Mesenchymal stem cell (in vitro differentiated cells and primary cell): ENCODE results near the gene LIMK1.
"Not testable (repeated sequence)": the region's sequence is repeated elsewhere in the genome, so short reads cannot be mapped to it uniquely, and the experiment has no call there.

Experiments used
- DNase-seq: peaks from one replicate; pipeline ENCODE4 v3.0.0-alpha.2; 2013
- H2AFZ ChIP-seq: one replicate; pipeline ENCODE4 v1.6.1; 2013; ENCODE audit warnings: low read depth, mild to moderate bottlenecking, control low read depth, inconsistent platforms, low read length, moderate library complexity
- H2AK5ac ChIP-seq: 2 replicates; pipeline ENCODE4 v1.6.1; 2013; ENCODE audit warnings: low read length, moderate library complexity, mild to moderate bottlenecking, inconsistent platforms; ENCODE audit not compliant: severe bottlenecking
- H2BK120ac ChIP-seq: one replicate; pipeline ENCODE4 v1.6.1; 2013; ENCODE audit warnings: low read depth, mild to moderate bottlenecking, inconsistent platforms, low read length, moderate library complexity
- H2BK12ac ChIP-seq, 2 experiments: one replicate each; pipeline ENCODE4 v1.6.1; 2013; ENCODE audit warnings: inconsistent platforms in 2 of 2, low read length in 2 of 2, mild to moderate bottlenecking in 2 of 2, moderate library complexity in 2 of 2, control low read depth in 1 of 2
- H2BK15ac ChIP-seq: one replicate; pipeline ENCODE4 v1.6.1; 2013; ENCODE audit warnings: mild to moderate bottlenecking, low read depth, inconsistent platforms; ENCODE audit not compliant: poor library complexity, severe bottlenecking
- H2BK5ac ChIP-seq: 2 replicates; pipeline ENCODE4 v1.6.1; 2013; ENCODE audit warnings: low read depth, mild to moderate bottlenecking, low read length, control low read depth, inconsistent platforms; ENCODE audit not compliant: poor library complexity, severe bottlenecking
- H3K14ac ChIP-seq, 2 experiments: one replicate each; pipeline ENCODE4 v1.6.1; 2013; ENCODE audit warnings: inconsistent platforms in 2 of 2, low read length in 2 of 2, control low read depth in 1 of 2, mild to moderate bottlenecking in 1 of 2, moderate library complexity in 1 of 2
- H3K18ac ChIP-seq, 2 experiments: one replicate each; pipeline ENCODE4 v1.6.1; 2013; ENCODE audit warnings: inconsistent platforms in 2 of 2, low read length in 2 of 2, control low read depth in 1 of 2, low read depth in 1 of 2, mild to moderate bottlenecking in 1 of 2
- H3K23ac ChIP-seq, 2 experiments: one replicate each; pipeline ENCODE4 v1.6.1; 2013; ENCODE audit warnings: inconsistent platforms in 2 of 2, low read length in 2 of 2, mild to moderate bottlenecking in 2 of 2, moderate library complexity in 2 of 2, control low read depth in 1 of 2
- H3K27ac ChIP-seq: 2 replicates; pipeline ENCODE4 v1.5.1; 2013; ENCODE audit warnings: mild to moderate bottlenecking, moderate library complexity, low read length, control low read depth, inconsistent platforms; ENCODE audit not compliant: poor library complexity, severe bottlenecking
- H3K27me3 ChIP-seq, 2 experiments: 2 replicates each; pipeline versions ENCODE4 v1.6.1 to v1.7.0; 2013; ENCODE audit warnings: low read length in 2 of 2, mild to moderate bottlenecking in 2 of 2, moderate library complexity in 2 of 2, control low read depth in 1 of 2, inconsistent platforms in 1 of 2; ENCODE audit not compliant: control insufficient read depth in 1 of 2, insufficient read depth in 1 of 2
- H3K36me3 ChIP-seq, 2 experiments: 2 replicates each; pipeline versions ENCODE4 v1.6.1 to v1.7.0; 2013; ENCODE audit warnings: low read length in 2 of 2, control low read depth in 1 of 2, inconsistent platforms in 1 of 2, low read depth in 1 of 2, mild to moderate bottlenecking in 1 of 2; ENCODE audit not compliant: insufficient read depth in 2 of 2, control insufficient read depth in 1 of 2
- H3K4ac ChIP-seq, 2 experiments: one replicate each; pipeline ENCODE4 v1.6.1; 2013; ENCODE audit warnings: inconsistent platforms in 2 of 2, low read length in 2 of 2, mild to moderate bottlenecking in 2 of 2, moderate library complexity in 2 of 2, control low read depth in 1 of 2, low read depth in 1 of 2
- H3K4me1 ChIP-seq: 2 replicates; pipeline ENCODE4 v1.6.1; 2013; ENCODE audit warnings: low read depth, low read length, control low read depth; ENCODE audit not compliant: control insufficient read depth, insufficient read depth
- H3K4me2 ChIP-seq: 2 replicates; pipeline ENCODE4 v1.6.1; 2013; ENCODE audit warnings: low read length, mild to moderate bottlenecking, inconsistent platforms; ENCODE audit not compliant: poor library complexity, severe bottlenecking
- H3K4me3 ChIP-seq, 2 experiments: 2 replicates each; pipeline versions ENCODE4 v1.5.1 to v1.7.0; 2013; ENCODE audit warnings: low read length in 2 of 2, mild to moderate bottlenecking in 2 of 2, control low read depth in 1 of 2, low read depth in 1 of 2; ENCODE audit not compliant: insufficient read depth in 1 of 2
- H3K79me1 ChIP-seq: replicated peaks from 2 replicates; pipeline ENCODE4 v1.6.1; 2013; ENCODE audit warnings: mild to moderate bottlenecking, control low read depth, low read length, inconsistent platforms; ENCODE audit not compliant: poor library complexity, severe bottlenecking
- H3K9ac ChIP-seq: 2 replicates; pipeline ENCODE4 v1.7.0; 2013; ENCODE audit warnings: mild to moderate bottlenecking, low read length, moderate library complexity
- H3K9me3 ChIP-seq: 2 replicates; pipeline ENCODE4 v1.7.0; 2013; ENCODE audit warnings: mild to moderate bottlenecking, low read length; ENCODE audit not compliant: control insufficient read depth
- H4K8ac ChIP-seq: one replicate; pipeline ENCODE4 v1.6.1; 2013; ENCODE audit warnings: inconsistent platforms, mild to moderate bottlenecking, low read length, moderate library complexity
- H4K91ac ChIP-seq: one replicate; pipeline ENCODE4 v1.6.1; 2013; ENCODE audit warnings: mild to moderate bottlenecking, low read length, inconsistent platforms
- WGBS: methylation state at CpG from one replicate; pipeline ENCODE4 v1.1.7; 2013; ENCODE audit warnings: mixed read lengths; 5-methylcytosine and 5-hydroxymethylcytosine counted together

Gene LIMK1

GRCh38 chr7:74121401-74122249 lies 38.0 kb downstream of the LIMK1 start:
- no peak overlapping the region for H2BK120ac ChIP-seq
- peaks cover 2% of the 10 kb centered on the region for H3K9me3 ChIP-seq
- no peak overlapping the region for H3K9ac ChIP-seq
- no peaks in the 10 kb centered on the region for H3K4me1 ChIP-seq
- H4K91ac ChIP-seq: no peak overlapping the region
- 93% methylated on average over 22 of the region's 26 CpGs for WGBS
- no peak overlapping the region for H2AK5ac ChIP-seq
- no peak overlapping the region for H3K4ac ChIP-seq
- H3K4me3 ChIP-seq: no peak overlapping the region
- peaks cover 39 to 47% of the 10 kb centered on the region in 2 experiments for H3K36me3 ChIP-seq
- no peak overlapping the region for H2BK5ac ChIP-seq
- no peak overlapping the region for H3K27ac ChIP-seq
- peaks cover 5% of the 10 kb centered on the region for H3K79me1 ChIP-seq
- H3K23ac ChIP-seq: no peak overlapping the region
- H2BK12ac ChIP-seq: no peak overlapping the region
- H4K8ac ChIP-seq: no peak overlapping the region
- no peak overlapping the region for H3K18ac ChIP-seq
- no peak overlapping the region for H3K4me2 ChIP-seq
- H2AFZ ChIP-seq: no peak overlapping the region
- no peaks in the 10 kb centered on the region for H3K27me3 ChIP-seq
- DNase-seq: no peak
- H2BK15ac ChIP-seq: no peak overlapping the region
- H3K14ac ChIP-seq: no peak overlapping the region

- H2AK5ac ChIP-seq, H3K14ac ChIP-seq, H2AFZ ChIP-seq, H2BK5ac ChIP-seq, H3K9ac ChIP-seq, H3K79me1 ChIP-seq, H2BK120ac ChIP-seq, H3K27me3 ChIP-seq, H3K4me3 ChIP-seq, H3K9me3 ChIP-seq, H3K4me1 ChIP-seq, H4K91ac ChIP-seq, H3K27ac ChIP-seq, H4K8ac ChIP-seq, H2BK15ac ChIP-seq, H3K23ac ChIP-seq, DNase-seq, H3K4me2 ChIP-seq, H3K18ac ChIP-seq, H2BK12ac ChIP-seq, H3K4ac ChIP-seq: not testable (repeated sequence)
- peaks cover 29 to 33% of the 10 kb centered on the region in 2 experiments for H3K36me3 ChIP-seq
- WGBS: 96% methylated on average over 6 of the region's 7 CpGs
These were observed 40.3 kb downstream of the LIMK1 start for GRCh38 chr7:74123892-74124291.

- Histone ChIP-seq H3K79me1 (no peaks in the 10 kb centered on the region), H3K4ac (no peak overlapping the region), H3K9ac (no peak overlapping the region), H3K9me3 (no peaks in the 10 kb centered on the region), H3K14ac (no peak overlapping the region), H2AFZ (no peak overlapping the region), H3K23ac (no peak overlapping the region), H2BK5ac (no peak overlapping the region), H3K27me3 (no peaks in the 10 kb centered on the region), H4K8ac (no peak overlapping the region), H3K27ac (no peak overlapping the region), H2BK120ac (no peak overlapping the region), H2BK15ac (no peak overlapping the region), H3K4me1 (no peaks in the 10 kb centered on the region), H2AK5ac (no peak overlapping the region), H4K91ac (no peak overlapping the region), H3K18ac (no peak overlapping the region), H3K4me3 (no peak overlapping the region), H2BK12ac (no peak overlapping the region), H3K4me2 (no peak overlapping the region), H3K36me3 (peaks cover 10 to 13% of the 10 kb centered on the region in 2 experiments)
- WGBS: 86% methylated on average over 12 of the region's 12 CpGs
- DNase-seq: no peak
These were observed 42.7 kb downstream of the LIMK1 start for GRCh38 chr7:74126220-74126880.

GRCh38 chr7:74129887-74130286 lies 46.3 kb downstream of the LIMK1 start:
- Histone ChIP-seq H3K14ac (no peak overlapping the region), H3K27me3 (no peaks in the 10 kb centered on the region), H3K18ac (no peak overlapping the region), H3K23ac (no peak overlapping the region), H3K79me1 (no peaks in the 10 kb centered on the region), H3K9ac (no peak overlapping the region), H3K4me3 (no peak overlapping the region), H4K91ac (no peak overlapping the region), H3K9me3 (no peaks in the 10 kb centered on the region), H2BK12ac (no peak overlapping the region), H2AK5ac (no peak overlapping the region), H3K4ac (no peak overlapping the region), H3K36me3 (no peaks in the 10 kb centered on the region), H3K4me2 (no peak overlapping the region), H2BK5ac (no peak overlapping the region), H2BK120ac (no peak overlapping the region), H2AFZ (no peak overlapping the region), H3K4me1 (no peaks in the 10 kb centered on the region), H2BK15ac (no peak overlapping the region), H4K8ac (no peak overlapping the region), H3K27ac (no peak overlapping the region)
- DNase-seq: no peak
- WGBS: no CpG with 5 or more reads among the region's 2 CpGs
